Kidney tubule cell (primary cell): ENCODE data around the gene CYB5A.
"Not testable (repeated sequence)": the region's sequence is repeated elsewhere in the genome, so short reads cannot be mapped to it uniquely, and the experiment has no call there.

Experiments
- DNase-seq: peaks from one replicate; pipeline ENCODE4 v3.0.0-alpha.2; 2018; ENCODE audit warnings: low spot score

Gene CYB5A

DNA sequence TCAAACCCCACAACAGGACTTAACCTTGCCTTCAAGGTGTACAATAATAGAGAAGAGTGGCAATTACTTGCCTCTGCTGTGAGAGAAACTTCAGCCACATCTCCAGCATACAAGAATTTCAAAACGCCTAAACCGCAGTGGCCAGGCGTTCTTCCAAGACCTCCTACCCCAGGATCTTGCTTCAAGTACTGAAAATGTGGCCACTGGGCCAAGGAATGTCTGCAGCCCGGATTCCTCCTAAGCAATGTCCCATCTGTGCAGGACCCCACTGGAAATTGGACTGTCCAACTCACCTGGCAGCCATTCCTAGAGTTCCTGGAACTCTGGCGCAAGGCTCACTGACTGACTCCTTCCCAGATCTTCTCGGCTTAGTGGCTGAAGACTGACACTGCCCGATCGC, 2.8 kb upstream of the CYB5A start:
- DNase-seq = no peak

DNA sequence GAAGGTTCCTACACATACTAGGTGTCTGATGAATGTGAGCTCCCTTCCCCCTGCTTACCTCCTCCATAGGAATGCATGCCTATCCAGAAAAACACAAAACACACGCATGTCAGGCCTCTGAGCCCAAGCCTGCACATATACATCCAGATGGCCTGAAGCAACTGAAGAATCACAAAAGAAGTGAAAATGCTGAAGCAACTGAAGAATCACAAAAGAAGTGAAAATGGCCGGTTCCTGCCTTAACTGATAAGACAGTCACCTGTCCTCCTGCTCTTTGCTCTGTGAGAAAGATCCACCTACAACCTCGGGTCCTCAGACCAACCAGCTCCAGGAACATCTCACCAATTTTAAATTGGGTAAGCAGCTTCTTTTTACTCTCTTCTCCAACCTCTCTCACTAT, 1.2 kb upstream of the CYB5A start:
- DNase-seq = not testable (repeated sequence)

DNA sequence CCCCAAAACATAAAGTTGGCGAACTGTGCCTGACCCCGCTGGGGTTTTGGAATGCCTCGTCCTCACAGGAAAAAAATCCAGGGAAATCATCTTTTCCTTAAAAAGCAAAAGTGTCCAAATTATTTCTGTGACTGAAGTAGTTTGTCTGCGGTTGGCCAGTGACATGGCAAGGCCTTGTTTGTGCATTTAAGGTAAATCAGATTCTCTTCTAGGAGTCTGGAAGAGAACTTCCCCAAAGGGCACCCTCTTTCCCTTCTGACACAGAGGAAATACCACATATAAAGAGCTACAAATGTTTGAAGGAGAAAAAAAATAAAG, 737 bp upstream of the CYB5A start:
- DNase-seq = no peak

DNA sequence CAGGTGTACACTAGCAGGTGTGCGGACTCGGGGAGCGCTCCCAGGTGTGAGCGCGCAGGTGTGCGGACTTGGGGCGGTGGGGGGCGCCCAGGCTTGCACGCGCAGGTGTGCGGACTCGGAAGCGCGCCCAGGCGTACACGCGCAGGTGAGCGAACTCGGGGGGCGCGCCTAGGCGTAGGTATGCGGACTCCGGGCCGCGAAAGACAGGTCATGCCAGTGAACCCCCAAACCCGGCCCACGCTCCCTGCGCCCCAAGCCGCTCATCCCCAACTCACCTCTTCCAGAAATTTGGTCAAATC, 342 bp downstream of the CYB5A start:
- DNase-seq = no peak

DNA sequence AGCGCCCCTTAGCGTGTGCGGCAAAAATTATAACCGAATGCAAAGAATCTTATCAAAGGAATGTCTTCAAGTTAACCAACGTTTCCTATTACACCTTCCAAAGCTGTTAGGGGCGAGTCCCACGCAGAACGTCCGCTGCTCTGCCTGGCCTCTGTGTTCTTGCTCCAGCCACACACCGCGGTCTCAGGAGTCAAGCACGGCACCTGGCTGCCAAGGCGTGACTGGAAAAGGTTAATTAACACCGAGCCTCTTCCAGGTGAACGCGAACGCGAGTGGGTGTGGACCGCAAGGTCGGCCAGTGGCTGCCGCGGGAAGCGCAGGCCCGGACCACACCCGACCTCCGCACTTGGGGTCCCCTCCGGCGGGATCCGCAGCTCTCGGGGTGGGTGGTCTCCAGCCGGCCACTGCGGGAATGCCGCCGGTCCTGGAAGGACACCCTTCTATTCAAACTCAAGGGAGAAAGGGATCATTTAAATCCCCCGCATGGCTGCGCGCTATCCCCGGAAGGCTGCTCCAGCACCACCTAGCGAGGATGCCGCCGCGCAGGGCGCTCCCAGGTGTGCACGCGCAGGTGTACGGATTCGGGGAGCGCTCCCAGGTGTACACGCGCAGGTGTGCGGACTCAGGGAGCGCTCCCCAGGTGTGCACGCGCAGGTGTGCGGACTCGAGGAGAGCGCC, 830 bp downstream of the CYB5A start:
- peak; percentile 66 for DNase-seq

DNA sequence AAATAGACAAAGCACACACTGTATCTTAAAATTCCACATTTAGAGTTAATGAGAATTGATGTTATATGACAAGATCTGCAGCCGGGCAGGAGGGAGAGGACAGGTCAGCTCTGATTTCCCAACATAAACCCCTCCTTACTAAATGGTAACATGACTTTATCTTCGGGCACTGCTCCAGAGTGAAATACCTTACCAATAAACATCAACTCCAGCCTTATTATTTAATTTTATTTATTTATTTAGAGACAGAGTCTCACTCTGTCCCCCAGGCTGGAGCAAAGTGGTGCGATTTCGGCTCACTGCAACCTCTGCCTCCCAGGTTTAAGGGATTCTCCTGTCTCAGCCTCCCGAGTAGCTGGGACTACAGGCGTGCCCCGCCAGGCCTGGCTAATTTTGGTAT, 1.7 kb downstream of the CYB5A start:
- DNase-seq = no peak

DNA sequence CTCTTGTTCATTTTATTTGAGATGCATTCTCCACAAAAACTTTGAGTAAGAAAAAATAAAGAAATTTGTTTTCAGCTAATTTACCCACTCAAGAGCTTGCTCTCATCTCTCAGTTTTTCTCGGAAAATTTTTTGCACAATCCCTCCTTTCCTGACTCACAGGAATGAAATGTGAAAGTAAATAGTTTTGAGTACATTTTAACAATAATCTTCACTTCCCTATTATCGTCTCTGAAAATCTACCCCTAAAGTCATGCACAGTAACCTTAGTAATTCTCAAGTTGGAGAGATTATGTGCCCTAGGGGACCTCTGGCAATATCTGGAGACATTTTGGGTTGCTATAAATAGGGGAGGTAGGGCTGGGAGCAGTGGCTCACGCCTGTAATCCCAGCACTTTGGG, 2.6 kb downstream of the CYB5A start:
- peak; percentile 39 for DNase-seq

DNA sequence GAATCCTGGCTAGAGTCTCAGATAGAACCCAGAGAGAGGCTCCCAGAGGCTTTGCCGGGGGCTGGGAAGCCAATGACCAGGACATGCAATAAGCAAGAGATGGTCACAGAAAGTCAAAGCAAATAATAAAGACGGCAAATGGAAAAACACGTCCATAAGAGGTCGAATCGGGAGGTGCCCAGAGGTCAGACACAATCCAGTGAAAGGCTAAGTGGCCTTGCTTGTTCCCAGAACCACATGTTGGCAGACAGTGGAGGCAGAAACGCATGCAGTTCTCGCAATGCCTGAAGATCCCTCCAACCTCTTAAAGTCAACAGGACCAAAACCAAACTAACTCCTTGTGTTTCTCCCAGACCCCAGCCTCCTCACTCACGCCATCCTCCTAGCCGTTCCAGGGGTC, 3.0 kb downstream of the CYB5A start:
- DNase-seq = peak; percentile 41

DNA sequence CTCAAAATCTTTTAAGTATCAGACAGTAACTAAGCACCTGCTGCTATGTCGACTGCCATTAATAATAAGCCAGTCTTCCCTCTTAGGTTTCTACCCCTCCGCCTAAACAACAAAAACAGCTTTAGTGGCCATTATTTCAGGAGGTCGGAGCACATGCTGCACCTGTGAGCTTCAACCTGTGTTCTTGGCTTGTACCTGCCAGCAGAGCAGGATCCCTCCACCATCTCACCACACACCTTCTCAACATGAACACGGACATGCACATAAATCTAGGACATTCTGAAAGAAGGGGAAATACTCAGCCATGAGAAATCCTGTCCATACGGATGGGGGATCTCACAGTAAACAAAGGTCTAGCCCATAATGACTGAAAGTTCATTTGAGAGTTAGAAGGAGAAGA, 3.7 kb downstream of the CYB5A start:
- no peak for DNase-seq

DNA sequence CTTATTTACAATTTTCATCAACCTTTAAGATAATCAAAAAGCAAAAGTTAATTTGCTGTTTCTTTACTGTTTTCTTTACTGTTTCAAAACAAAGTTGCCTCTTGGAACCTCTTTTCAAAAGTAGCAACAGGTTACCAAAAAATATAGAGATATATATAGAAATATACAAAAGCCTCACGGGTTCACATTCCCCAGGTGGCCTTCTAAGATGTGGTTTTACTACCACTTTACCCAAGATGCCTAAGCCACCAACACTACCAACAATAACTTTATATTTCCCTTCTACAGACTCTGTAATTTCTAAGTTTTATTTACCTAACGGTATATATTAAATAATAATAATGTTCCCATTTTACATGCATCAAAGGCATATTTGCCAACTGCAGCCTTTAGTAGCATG, 4.9 kb downstream of the CYB5A start:
- DNase-seq = no peak

DNA sequence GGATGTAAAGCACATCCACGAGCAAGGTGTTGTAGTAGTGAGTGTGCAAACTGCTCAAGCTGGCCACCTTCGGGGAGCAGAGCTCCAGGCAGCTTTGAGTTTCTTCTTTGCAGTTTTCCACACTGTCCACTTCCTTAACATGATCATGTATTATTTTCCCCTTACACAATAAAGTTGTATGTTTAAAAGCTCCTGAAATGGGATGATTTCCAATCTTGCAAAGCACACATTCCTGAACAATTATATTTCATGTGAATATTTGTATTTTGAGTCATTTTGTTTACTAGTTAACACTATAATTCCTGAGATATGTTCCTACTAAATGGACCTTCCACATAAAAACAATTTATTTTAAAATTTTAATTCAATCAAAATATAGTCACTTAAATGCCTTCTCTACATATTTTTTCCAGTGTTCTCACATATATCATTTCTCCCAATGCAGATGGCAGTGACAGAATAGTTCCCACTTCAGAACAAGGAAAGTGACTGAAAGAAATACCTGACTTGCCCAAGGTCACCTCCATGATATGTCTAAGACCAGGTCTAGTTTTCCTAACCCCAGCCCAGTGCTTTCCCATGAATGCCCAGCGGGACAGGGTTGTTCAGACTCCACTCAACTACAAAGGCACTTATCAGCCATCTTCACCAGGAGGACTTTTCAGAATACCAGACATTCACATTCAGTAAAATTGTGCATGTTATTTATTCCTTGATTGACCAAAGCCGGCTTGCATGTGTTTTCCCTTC, 5.5 kb downstream of the CYB5A start:
- no peak for DNase-seq

DNA sequence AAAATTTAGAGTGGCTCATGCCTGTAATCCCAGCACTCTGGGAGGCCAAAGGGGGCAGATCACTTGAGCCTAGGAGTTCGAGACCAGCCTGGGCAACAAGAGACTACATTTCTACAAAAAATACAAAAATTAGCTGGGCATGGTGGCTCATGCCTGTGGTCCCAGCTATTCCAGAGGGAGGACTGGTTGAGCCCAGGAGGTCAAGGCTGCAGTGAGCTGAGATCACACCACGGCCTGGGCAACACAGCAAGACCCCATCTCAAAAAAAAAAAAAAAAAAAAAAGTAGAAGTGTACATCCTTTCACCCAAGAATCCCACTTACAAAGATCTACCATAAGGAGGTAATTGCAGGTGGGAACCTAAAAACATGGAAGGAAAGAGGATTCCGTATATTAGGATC, 6.2 kb downstream of the CYB5A start:
- not testable (repeated sequence) for DNase-seq

DNA sequence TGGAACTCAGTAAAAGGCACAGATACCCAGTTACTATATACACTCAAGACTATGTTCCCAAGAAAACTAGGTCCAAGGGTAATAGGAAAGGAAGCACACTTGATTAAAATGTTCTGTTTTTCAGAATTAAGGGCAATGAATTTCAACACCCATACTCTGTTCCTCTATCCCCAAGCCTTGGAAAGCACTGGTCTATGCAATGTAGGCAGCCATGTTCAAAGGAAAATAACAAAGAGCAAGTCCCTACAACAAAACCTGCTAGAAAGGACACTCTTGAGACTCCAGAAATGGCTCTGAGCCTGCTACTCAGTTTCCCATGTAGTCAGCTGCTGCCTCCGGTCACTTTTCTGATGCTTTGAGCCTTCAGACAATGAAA, 6.8 kb downstream of the CYB5A start:
- no peak for DNase-seq

DNA sequence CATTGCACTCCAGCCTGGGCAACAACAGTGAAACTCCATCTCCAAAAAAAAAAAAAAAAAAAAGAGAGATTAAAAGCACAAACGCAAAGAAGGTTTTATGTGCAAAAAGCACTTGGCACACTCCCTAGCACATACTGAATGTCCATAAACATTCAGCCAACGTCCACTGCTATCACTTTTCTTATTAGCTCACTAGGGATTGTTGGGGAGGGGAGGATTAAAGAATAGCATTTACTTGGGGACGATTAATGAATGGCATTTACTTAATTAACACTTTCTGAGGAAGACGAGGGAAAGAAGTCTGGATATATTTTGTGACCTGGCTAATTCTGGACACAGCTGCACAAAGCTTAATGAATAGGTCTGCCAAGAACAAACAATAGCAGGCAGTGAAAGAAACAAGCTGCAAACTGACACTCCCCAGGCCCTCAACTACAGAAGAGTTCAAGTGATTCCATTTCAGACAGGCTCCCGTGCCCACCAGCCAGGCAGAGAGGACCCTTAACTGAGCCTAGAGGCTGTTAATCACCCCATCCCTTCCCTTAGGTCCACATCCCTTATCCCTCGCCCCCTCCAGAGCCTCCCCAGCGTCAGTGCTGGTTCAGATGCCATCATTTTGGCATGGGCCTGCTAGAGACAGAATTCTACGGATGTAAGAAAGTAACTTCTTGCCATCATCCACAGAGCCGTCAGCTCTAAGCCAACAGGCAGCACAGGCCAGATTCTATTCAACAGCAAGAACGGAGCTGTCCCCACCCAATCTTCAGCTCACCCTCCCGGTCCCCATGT, 7.4 kb downstream of the CYB5A start:
- no peak for DNase-seq

DNA sequence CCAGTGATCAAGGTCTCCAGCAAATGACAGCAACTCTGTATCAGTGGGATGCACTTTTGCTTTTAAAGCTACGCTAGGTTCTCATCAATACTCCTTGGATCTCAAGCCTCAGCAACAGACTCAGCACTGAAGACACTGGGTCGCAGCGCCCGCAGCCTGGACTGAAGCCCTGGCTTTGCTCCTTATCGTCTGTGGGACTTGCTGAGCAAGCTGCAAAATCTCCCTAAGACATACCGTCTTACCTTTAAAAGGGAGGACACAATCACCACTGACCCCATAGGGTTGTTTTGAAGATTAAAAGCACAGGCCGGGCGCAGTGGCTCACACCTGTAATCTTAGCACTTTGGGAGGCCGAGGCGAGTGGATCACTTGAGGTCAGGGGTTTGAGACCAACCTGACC, 8.1 kb downstream of the CYB5A start:
- no peak for DNase-seq

DNA sequence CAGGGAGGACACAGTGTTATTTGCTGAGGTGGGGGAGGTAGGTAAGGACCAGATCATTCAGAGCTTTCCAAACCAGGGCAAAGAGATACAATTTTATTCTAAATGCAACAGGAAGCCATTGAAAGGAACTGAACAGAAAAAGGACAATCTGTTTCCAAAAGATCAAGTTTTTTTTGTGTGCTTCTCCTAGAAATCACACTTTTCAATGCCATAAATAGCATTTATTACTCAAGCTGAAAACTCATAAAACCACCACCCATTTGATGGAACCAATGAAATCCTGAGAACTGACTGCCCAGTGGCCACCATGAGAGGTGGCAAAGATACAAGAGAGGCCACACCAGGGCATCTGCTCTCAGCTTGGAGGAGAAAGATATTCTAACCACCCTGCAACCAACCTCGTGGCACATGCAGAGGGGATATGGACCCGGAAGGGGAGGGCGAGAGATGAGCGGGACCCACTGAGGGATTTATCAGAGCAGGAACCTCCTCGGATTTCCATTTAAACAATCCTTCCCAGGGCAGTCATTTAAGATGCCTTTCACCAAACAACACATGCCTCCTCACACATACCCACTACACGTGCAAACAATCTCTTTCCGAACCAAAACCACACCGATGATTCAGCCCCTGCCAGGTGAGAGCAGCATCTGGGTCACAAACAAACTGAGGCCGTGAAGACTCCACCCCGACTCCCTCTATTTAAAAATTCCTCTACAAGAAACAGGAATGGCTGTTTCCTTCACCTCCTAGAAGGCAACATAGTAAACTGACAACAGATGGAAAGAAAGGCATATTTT, 8.8 kb downstream of the CYB5A start:
- DNase-seq = peak; percentile 41

DNA sequence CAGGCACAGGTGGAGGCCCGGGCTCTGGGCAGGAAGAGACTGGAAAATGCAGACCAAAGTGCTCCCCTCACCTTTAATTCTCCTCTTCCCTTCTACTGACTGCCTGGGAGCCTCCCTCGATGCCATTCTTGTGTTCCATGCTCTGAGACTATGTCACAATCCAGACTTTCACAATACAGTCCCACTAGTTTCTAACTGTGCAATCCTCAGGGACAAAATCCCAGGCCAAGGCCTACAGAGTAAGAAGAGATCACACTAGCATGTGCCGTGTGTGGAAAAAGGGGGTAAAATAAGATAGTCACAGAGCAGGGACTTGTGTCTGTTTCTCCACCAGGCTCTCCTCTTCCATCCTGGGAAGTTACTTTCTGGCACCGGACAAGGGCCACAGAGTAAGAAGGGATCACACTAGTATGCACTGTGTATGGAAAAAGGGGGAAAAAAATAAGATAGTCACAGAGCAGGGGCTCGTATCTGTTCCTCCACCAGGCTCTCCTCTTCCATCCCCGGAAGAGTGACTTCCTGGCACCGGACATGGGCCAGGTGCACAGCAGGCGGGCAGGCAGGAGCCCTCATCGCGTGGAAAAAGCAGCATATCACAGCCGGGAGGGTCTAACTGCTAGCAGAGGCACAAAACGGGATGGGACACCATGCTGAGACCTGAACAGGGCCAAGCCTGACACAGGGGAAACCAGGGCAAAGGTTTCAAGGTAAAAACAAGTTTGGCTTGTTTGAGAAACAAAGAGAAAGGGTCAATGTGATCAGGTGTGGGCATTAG, 9.6 kb downstream of the CYB5A start:
- DNase-seq = no peak

DNA sequence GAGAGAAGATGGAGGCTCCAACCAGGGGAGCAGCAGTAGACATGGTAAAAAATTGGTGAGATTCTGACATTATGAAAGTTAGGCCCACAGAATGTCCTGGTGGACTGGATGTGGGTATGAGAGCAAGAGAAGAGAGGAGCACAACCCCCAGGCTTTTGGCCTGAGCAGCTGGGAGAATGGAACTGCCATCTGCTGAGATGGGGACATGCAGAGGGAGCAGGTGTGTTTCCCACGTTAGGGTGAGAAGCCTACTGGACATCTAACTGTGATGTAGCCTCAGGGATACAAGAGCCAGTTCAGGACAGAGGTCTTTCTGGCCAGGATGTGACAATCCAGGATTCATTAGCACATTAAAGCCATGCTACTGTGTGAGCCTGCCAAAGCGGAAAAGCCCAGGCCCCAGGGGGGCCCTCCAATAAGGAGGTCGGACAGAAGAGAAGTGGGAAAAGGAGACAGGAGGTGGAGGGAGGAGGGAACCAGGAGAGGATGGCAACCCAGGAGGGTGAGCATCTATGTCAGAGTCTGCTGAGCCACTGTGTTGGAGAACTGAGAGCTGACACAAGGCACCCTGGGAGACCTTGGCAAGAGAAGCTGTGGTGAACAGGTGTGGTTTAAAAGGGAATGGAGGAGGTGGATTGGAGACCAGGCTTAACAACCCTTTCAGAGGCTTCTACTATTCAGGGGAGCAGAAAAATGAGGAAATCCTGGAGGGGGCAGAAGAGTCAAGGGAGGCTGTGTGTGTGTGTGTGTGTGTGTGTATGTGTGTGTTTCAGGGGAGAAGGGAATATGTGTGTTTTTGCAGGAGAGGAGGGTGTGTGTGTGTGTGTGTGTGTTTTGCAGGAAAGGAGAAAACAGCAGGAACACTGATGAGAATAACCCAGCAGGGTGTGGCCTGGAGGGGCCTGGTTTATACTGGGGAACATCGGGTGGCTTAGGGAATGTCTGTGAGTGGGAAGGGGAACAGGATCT, 10.5 kb downstream of the CYB5A start:
- DNase-seq = no peak

DNA sequence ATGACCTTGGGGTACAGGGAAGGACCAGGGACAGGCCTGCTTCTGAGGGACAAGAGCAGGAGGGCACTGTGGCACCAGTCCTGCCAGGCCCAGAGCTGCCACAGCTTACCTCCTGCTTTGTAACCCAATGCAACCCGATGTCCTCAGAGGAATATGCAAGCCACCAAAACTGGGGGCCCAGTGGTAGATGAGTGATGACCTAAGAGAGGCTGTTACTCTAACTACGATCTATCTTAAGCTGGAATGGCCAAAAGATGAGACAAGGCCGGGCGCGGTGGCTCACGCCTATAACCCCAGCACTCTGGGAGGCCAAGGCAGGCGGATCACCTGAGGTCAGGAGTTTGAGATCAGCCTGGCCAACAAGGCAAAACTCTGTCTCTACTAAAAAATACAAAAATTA, 12.8 kb downstream of the CYB5A start:
- no peak for DNase-seq

DNA sequence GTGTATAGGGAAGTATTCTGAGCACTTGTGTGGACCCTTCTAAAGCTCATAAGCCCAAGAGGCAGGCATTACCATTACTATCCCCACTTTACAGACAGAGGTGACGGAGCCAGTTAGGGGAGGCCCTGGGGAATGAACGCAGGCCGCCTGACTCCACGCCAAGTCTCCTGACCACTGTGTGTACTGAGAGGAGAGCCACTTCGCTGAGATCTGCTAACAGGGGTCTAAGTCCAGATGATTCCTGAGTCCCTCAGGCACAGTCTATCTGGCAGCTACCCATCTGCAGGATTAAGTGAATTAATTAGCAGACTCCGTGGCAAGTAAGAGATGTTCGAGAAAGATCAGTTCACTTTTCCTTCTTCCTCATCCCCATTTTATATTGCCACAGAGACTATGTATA, 13.7 kb downstream of the CYB5A start:
- no peak for DNase-seq

DNA sequence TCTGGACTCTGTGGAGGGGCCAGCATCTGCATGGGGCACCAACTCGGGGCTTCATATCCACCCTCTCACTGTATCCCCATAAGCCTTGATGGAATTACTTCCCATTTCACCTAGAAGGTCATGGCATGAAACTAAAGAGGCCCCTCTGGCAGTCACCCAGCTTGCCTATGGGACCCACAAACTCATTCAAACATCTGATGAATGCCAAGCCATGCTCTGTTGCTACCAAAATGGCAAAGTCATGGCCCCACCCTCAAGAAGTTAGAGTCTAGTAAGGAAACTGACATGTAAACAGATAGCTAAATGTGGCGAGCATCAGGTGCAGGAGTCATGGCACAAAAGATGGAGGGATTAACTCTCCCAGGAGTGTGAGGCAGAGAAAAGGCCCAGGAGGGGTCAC, 14.5 kb downstream of the CYB5A start:
- DNase-seq = no peak
